ENCODE results near the gene RAD51B.
"Not testable (repeated sequence)": the region's sequence is repeated elsewhere in the genome, so short reads cannot be mapped to it uniquely, and the experiment has no call there.

Gene RAD51B

GRCh38 chr14:68657300-68658028 lies 837.9 kb downstream of the RAD51B start:
- no peak for DNase-seq (ENCODE audit: low spot score)

- no peak for DNase-seq (ENCODE audit: low spot score)
Measured at GRCh38 chr14:68658029-68658509, 838.5 kb downstream of the RAD51B start.

- DNase-seq (ENCODE audit: low spot score): no peak
Measured at GRCh38 chr14:68658943-68659931, 839.7 kb downstream of the RAD51B start.

- no peak for DNase-seq (ENCODE audit: low spot score)
Measured at GRCh38 chr14:68660495-68660894, 840.9 kb downstream of the RAD51B start.

GRCh38 chr14:68661226-68662225 lies 841.9 kb downstream of the RAD51B start:
- DNase-seq (ENCODE audit: low spot score): no peak

GRCh38 chr14:68662392-68662791 lies 842.8 kb downstream of the RAD51B start:
- DNase-seq (ENCODE audit: low spot score): no peak

GRCh38 chr14:68662826-68663225 lies 843.2 kb downstream of the RAD51B start:
- not testable (repeated sequence) for DNase-seq (ENCODE audit: low spot score)

GRCh38 chr14:68663385-68664076 lies 844.0 kb downstream of the RAD51B start:
- DNase-seq (ENCODE audit: low spot score): no peak

GRCh38 chr14:68664225-68664681 lies 844.7 kb downstream of the RAD51B start:
- no peak for DNase-seq (ENCODE audit: low spot score)

- DNase-seq (ENCODE audit: low spot score): no peak
Measured at GRCh38 chr14:68665131-68665530, 845.6 kb downstream of the RAD51B start.

GRCh38 chr14:68665792-68666204 lies 846.2 kb downstream of the RAD51B start:
- DNase-seq (ENCODE audit: low spot score): no peak

- no peak for DNase-seq (ENCODE audit: low spot score)
Measured at GRCh38 chr14:68666236-68666635, 846.7 kb downstream of the RAD51B start.

GRCh38 chr14:68666899-68667298 lies 847.3 kb downstream of the RAD51B start:
- DNase-seq (ENCODE audit: low spot score): no peak

GRCh38 chr14:68667313-68667791 lies 847.8 kb downstream of the RAD51B start:
- no peak for DNase-seq (ENCODE audit: low spot score)

- no peak for DNase-seq (ENCODE audit: low spot score)
Measured at GRCh38 chr14:68668028-68668427, 848.4 kb downstream of the RAD51B start.

- no peak for DNase-seq (ENCODE audit: low spot score)
Measured at GRCh38 chr14:68668531-68668930, 849.0 kb downstream of the RAD51B start.

- peak; percentile 46 for DNase-seq (ENCODE audit: low spot score)
Measured at GRCh38 chr14:68669111-68669511, 849.5 kb downstream of the RAD51B start.

GRCh38 chr14:68669603-68670358 lies 850.2 kb downstream of the RAD51B start:
- DNase-seq (ENCODE audit: low spot score): no peak

GRCh38 chr14:68670359-68670715 lies 850.8 kb downstream of the RAD51B start:
- no peak for DNase-seq (ENCODE audit: low spot score)

- no peak for DNase-seq (ENCODE audit: low spot score)
Measured at GRCh38 chr14:68671909-68672308, 852.3 kb downstream of the RAD51B start.

All from COLO829 (cell line).